Measurements from ENCODE around the gene IL23R. TPM values are rescaled to one million over a fixed set of nuclear protein-coding genes. Genes with fewer than 3 reads are reported as not detected.

IL23R gene
- total and polyA plus RNA-seq, 2 of the 13 experiments (the other 11 are each of a cell fraction or from before 2014, with no cell fraction given): not detected

- TF ChIP-seq DMTF1 (CRISPR knock-in tag; IDR thresholded peaks at IDR 0.05): no peak
- no peak for TF ChIP-seq BCL3 (CRISPR knock-in tag; IDR thresholded peaks at IDR 0.05)
- TF ChIP-seq CERS6 (CRISPR knock-in tag; IDR thresholded peaks at IDR 0.05): no peak
- no peak for TF ChIP-seq ZBED4 (CRISPR knock-in tag; IDR thresholded peaks at IDR 0.05; ENCODE audit: borderline replicate concordance)
Observed at GRCh38 chr1:67239738-67240137, 73.5 kb downstream of the IL23R start (continued).
